HT-29 (cell line): ENCODE measurements around the gene FOLR3. TPM values are rescaled to one million over a fixed set of nuclear protein-coding genes. Genes with fewer than 3 reads are reported as not detected.
"Not testable (repeated sequence)": the region's sequence is repeated elsewhere in the genome, so short reads cannot be mapped to it uniquely, and the experiment has no call there.

Experiments used
- DNase-seq: peaks from one replicate; pipeline ENCODE4 v3.0.0-alpha.2; 2015; ENCODE audit warnings: low spot score
- total RNA-seq: library from RNA; depleted of rRNA; stranded (reverse); fragments of >200 nt; shearing (Covaris generic); gene quantifications from 2 replicates; pipeline ENCODE4 v1.2.3, GENCODE V29; 2014

FOLR3 gene
- total RNA-seq, 1 experiment from 2014 or later = not detected

GRCh38 chr11:72123117-72123653 is 12.3 kb upstream of the FOLR3 start:
- DNase-seq = no peak

GRCh38 chr11:72124046-72124445 is 11.5 kb upstream of the FOLR3 start:
- no peak for DNase-seq

- no peak for DNase-seq
These were observed 9.6 kb upstream of the FOLR3 start for GRCh38 chr11:72125956-72126355.

GRCh38 chr11:72127923-72128322 is 7.6 kb upstream of the FOLR3 start:
- no peak for DNase-seq

GRCh38 chr11:72129381-72129780 is 6.1 kb upstream of the FOLR3 start:
- DNase-seq = no peak

- DNase-seq = no peak
These were observed 2.9 kb upstream of the FOLR3 start for GRCh38 chr11:72132646-72133045.

- no peak for DNase-seq
These were observed 562 bp downstream of the FOLR3 start for GRCh38 chr11:72135891-72136683.

GRCh38 chr11:72136684-72137262 is 1.2 kb downstream of the FOLR3 start:
- no peak for DNase-seq

GRCh38 chr11:72138821-72139390 is 3.4 kb downstream of the FOLR3 start:
- no peak for DNase-seq

- no peak for DNase-seq
These were observed 4.0 kb downstream of the FOLR3 start for GRCh38 chr11:72139500-72139899.

- DNase-seq = no peak
These were observed 5.1 kb downstream of the FOLR3 start for GRCh38 chr11:72140661-72141060.

- DNase-seq = no peak
These were observed 5.5 kb downstream of the FOLR3 start for GRCh38 chr11:72141066-72141465.

GRCh38 chr11:72142086-72142485 is 6.6 kb downstream of the FOLR3 start:
- not testable (repeated sequence) for DNase-seq

GRCh38 chr11:72142543-72142942 is 7.0 kb downstream of the FOLR3 start:
- not testable (repeated sequence) for DNase-seq

- DNase-seq = no peak
These were observed 9.5 kb downstream of the FOLR3 start for GRCh38 chr11:72144807-72145565.

GRCh38 chr11:72146625-72147024 is 11.1 kb downstream of the FOLR3 start:
- no peak for DNase-seq

- DNase-seq = no peak
These were observed 15.4 kb downstream of the FOLR3 start for GRCh38 chr11:72150882-72151281.

- DNase-seq = not testable (repeated sequence)
These were observed 18.3 kb downstream of the FOLR3 start for GRCh38 chr11:72153874-72154273.

- no peak for DNase-seq
These were observed 19.3 kb downstream of the FOLR3 start for GRCh38 chr11:72154816-72155215.

- no peak for DNase-seq
These were observed 20.2 kb downstream of the FOLR3 start for GRCh38 chr11:72155751-72156150.

GRCh38 chr11:72157131-72157530 is 21.6 kb downstream of the FOLR3 start:
- no peak for DNase-seq

- DNase-seq = no peak
These were observed 24.8 kb downstream of the FOLR3 start for GRCh38 chr11:72160319-72160718.
